Measurements from ENCODE around the gene NFYA.

NFYA gene

DNA sequence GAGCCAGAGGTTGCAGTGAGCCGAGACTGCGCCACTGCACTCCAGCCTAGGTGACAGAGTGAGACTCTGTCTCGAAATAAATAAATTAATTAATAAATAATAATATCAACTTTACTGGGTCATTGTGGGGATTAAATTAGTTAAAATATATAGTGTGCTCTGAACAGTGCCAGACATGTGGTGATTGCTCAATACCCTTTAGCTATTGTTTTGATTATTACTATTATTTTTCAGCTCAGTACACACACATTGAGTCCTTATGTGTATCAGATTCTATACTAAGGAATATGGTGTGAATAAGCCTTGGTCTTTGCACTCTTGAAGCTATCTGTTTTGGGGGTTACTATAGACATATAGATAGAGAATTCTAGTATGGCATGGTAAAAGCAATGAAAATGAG, 52.5 kb downstream of the NFYA start:
- Histone ChIP-seq H3K4me1 (ENCODE audit: control insufficient read depth in 1 of 2, insufficient read depth in 2 of 2, low read length in 2 of 2) (no peaks in the 10 kb centered on the region), H3K27me3 (ENCODE audit: low read depth, low read length) (no peaks in the 10 kb centered on the region), H3K4me3 (ENCODE audit: low read depth in 1 of 2, low read length in 2 of 2) (no peak overlapping the region), H3K27ac (ENCODE audit: low read length) (no peak overlapping the region), H3K9me3 (ENCODE audit: control insufficient read depth in 1 of 2, low read length in 2 of 2) (no peaks in the 10 kb centered on the region), H3K36me3 (ENCODE audit: control insufficient read depth in 1 of 2, insufficient read depth in 2 of 2, low read length in 2 of 2) (peaks cover 4 to 9% of the 10 kb centered on the region in 2 donors)

DNA sequence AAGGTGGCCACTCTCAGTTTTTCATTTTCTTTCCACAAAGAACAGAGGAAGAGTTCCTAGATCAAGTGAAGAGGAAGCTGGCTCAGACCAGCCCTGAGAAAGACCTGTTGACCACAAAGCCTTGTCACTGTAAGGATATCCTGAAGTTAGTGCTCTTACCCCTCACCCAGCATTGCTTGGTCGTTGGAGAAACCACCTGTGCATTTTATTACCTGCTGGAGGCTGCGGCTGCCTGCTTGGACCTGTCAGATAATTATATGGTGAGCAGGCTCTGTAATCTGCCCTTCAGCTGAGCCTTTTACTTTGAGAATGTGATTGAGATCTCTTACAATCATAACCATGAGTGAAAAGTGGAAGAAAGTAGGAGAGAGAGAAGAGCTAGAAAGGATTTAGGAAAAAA, 59.5 kb downstream of the NFYA start:
- Histone ChIP-seq H3K4me3 (ENCODE audit: low read depth in 1 of 2, low read length in 2 of 2) (no peak overlapping the region), H3K9me3 (ENCODE audit: control insufficient read depth in 1 of 2, low read length in 2 of 2) (no peaks in the 10 kb centered on the region), H3K4me1 (ENCODE audit: control insufficient read depth in 1 of 2, insufficient read depth in 2 of 2, low read length in 2 of 2) (no peaks in the 10 kb centered on the region), H3K36me3 (ENCODE audit: control insufficient read depth in 1 of 2, insufficient read depth in 2 of 2, low read length in 2 of 2) (peaks cover 0 to 2% of the 10 kb centered on the region in 2 donors), H3K27ac (ENCODE audit: low read length) (no peak overlapping the region), H3K27me3 (ENCODE audit: low read depth, low read length) (no peaks in the 10 kb centered on the region)

DNA sequence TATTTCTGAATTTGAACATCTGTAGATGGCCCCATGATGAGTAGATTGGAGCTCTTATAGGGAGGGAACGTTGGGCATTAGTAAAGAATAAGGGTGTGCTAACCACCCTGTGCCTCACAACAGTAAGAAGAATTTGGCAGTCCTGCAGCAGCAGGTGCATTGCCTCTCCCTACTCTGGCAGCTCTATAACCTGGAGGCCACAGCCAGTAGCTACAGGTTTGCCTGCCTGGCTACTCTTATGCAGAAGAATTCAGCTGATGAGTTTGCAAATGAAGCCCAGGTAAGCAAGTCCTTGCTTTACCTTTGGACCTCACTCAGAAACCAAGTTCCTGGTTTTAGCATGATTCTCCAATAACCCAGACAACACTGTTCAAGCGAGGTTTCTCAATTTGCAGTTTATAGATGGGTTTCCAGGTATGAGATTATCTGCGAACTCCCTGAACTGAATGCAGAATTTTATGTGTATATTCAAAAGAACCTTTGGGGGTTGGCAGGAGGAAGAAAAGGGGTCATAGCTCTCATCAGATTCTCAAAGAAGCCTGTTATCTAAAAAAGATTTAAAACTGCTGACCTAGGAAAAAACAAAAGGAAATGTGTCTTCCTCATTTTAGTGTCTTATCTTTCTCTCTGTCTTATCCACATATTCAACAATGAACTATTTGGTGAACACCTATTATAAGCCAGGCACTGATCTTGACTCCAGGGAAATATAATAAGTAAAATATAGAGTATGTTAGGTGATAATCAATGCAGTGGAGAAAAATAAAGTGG, 62.5 kb downstream of the NFYA start:
- Histone ChIP-seq H3K36me3 (ENCODE audit: control insufficient read depth in 1 of 2, insufficient read depth in 2 of 2, low read length in 2 of 2) (peaks cover 0 to 5% of the 10 kb centered on the region in 2 donors), H3K4me1 (ENCODE audit: control insufficient read depth in 1 of 2, insufficient read depth in 2 of 2, low read length in 2 of 2) (no peaks in the 10 kb centered on the region), H3K4me3 (ENCODE audit: low read depth in 1 of 2, low read length in 2 of 2) (no peak overlapping the region), H3K27me3 (ENCODE audit: low read depth, low read length) (no peaks in the 10 kb centered on the region), H3K9me3 (ENCODE audit: control insufficient read depth in 1 of 2, low read length in 2 of 2) (no peaks in the 10 kb centered on the region), H3K27ac (ENCODE audit: low read length) (no peak overlapping the region)

DNA sequence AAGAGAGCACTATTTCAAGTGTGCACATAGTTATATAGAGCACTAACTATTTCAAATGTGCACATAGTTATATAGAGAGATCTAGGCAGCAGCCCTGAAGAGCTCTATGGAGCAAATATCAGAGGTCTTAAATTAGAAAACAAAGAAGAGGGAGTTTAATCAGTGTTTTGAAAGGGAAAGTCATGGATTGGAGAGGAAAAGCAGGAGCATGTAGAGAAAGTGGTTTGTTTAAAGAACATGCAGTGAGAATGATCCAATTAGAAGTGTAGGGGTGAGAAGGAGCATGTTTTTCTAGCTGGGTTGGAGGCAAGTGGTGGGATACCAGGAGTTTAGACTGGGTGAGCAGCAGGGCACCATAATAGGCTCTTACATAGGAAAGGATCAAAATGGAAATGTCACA, 64.1 kb downstream of the NFYA start:
- Histone ChIP-seq H3K4me3 (ENCODE audit: low read depth in 1 of 2, low read length in 2 of 2) (no peak overlapping the region), H3K27me3 (ENCODE audit: low read depth, low read length) (no peaks in the 10 kb centered on the region), H3K36me3 (ENCODE audit: control insufficient read depth in 1 of 2, insufficient read depth in 2 of 2, low read length in 2 of 2) (peaks cover 0 to 5% of the 10 kb centered on the region in 2 donors), H3K4me1 (ENCODE audit: control insufficient read depth in 1 of 2, insufficient read depth in 2 of 2, low read length in 2 of 2) (no peaks in the 10 kb centered on the region), H3K9me3 (ENCODE audit: control insufficient read depth in 1 of 2, low read length in 2 of 2) (no peaks in the 10 kb centered on the region), H3K27ac (ENCODE audit: low read length) (no peak overlapping the region)

DNA sequence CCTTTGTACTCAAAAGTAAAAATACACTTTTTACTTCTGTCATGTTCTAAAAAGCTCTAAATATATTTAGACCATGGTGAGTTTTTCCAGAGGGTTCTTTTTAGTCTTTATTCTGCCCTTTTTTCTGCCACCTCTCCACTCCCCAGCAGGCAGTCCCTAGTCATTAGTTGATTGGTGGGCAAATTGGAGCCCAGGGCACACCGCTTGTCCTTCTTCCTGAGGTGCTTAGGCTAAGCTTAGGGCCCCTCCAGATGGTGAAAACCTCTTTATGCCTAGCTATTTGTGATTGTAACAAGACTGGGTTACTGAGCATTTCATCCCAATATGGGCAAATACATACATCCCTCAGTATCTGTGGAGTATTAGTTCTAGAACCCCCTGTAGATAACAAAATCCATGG, 75.1 kb downstream of the NFYA start:
- no peaks in the 10 kb centered on the region for H3K36me3 ChIP-seq (ENCODE audit: control insufficient read depth in 1 of 2, insufficient read depth in 2 of 2, low read length in 2 of 2)
- H3K27me3 ChIP-seq (ENCODE audit: low read depth, low read length), result no peaks in the 10 kb centered on the region
- no peaks in the 10 kb centered on the region for H3K4me1 ChIP-seq (ENCODE audit: control insufficient read depth in 1 of 2, insufficient read depth in 2 of 2, low read length in 2 of 2)

More for the DNA sequence above, 75.1 kb downstream of the NFYA start:
- no peaks in the 10 kb centered on the region for H3K9me3 ChIP-seq (ENCODE audit: control insufficient read depth in 1 of 2, low read length in 2 of 2)
- no peak overlapping the region for H3K27ac ChIP-seq (ENCODE audit: low read length)
- no peak overlapping the region for H3K4me3 ChIP-seq (ENCODE audit: low read depth in 1 of 2, low read length in 2 of 2)

Measured in muscle layer of duodenum (tissue), 2 donors.